TTC549 (cell line): ENCODE data around the gene ARHGDIA.

Source experiments
- FAIRE-seq: peaks from 2 replicates; lab custom pipeline; 2012; peaks lifted over from hg19 to GRCh38; lab: Jason Lieb, UNC

ARHGDIA gene

DNA sequence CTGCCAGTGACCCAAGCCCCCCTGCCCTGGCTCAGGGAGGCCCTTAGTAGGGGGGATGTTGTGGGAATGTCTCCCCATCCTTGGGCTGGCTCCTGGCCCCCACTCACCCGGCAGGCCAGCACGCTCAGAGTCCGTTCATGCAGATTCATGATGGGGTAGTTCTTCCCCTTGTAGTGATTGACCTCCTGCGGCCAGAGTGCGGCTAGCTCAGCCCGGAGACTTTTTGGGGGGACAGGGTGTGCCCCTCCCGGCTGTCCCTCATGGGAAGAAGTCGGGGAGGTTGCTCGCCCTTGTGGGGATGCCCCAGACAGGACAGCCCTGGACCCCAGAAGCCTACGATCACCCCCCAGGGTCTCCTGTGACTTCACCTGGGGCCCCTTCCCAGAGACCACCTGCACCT, 34.9 kb upstream of the ARHGDIA start:
- FAIRE-seq = no peak

DNA sequence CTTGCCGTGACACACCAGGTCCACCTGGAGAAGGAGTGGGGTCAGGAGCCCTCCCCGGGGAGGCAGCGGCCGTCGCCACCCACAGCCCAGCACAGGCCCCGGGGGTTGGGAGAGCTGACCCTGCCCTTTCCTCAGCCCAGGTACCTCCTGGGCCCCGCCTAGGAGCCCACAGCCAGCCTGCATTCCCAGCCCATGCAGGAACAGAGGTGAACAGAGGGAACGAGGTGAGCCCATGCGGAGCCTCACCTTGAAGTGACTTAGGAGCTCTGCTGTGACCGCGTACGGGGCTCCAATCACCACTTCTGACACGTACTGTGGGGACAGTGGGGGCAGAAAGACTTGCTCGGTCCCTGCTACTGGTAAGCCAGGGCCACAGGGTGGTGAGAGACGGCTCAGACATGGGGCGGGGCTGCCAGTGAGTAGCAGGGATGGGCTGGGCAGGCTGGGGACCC, 34.3 kb upstream of the ARHGDIA start:
- FAIRE-seq = no peak

DNA sequence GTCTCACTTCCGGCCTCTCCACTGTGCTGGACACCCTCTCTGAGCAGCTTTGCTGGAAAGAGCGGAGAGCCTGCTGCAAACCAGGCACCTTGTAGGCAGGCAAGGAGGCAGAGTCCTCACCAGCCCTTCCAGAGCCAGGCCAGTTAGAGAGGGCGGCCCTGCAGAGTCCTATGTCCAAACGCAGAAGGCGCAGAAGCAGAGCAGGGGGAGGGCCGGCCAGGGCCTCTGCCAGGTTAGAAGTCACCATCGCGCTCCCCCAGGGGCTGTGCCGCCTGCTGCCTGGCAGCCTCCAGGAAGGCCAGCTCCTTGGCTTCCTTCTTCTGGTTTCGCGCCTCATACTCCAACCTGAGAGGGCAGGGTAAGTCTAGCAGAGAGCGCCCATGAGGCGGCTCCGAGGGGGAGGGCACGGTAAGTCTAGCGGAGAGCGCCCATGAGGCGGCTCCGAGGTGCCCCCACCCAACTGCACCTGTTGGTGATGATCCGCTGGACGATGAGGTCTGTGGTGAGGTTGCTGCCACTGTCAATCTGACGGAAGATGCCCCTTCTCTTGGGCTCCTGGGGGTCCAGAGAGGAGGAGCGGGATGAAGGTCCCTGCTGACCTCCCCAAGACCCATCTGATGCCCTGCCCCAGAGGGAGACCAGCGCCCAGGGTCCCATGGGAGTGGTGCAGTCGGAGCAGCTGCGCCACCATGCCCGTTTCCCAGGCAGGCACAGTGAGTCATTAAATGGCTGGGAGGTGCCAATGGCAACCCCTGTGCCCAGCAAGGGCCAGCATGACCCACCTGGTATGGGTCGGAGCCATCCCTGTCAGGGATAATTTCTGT, 33.7 kb upstream of the ARHGDIA start:
- FAIRE-seq = no peak

DNA sequence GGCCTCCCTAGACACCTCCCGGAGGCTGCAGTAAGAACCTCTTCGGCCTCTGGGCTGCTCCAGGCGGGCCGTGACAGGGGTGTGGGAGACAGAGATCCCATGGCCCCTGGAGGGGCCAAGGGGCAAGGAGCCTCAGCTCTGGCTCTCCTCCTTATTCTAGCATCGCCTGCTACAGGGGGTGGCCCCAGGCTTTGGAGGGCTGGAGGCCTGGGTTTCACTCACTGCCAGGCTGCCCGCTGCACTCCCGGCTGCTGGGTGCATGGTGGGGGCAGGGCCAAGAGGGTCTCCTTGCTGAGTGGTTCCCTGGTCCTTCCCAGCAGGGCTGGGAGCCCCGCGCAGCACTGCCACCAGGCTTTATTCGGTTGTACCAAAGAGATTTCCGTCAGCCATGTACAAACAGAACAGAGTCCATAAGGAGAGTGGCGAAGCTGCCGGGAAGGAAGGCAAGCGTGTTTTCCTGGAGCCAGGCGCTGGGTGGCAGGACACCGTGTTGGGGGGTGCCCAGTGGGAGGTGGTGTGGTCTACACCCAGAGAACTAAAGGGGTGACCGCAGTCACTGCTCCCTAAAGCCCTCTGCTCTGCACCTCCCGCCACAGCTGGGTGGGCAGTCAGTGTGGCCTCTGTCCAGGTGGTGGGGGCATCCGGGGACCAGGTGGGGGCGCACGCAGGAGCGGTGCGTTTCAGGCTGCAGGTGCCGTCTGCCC, 32.9 kb upstream of the ARHGDIA start:
- FAIRE-seq = no peak

DNA sequence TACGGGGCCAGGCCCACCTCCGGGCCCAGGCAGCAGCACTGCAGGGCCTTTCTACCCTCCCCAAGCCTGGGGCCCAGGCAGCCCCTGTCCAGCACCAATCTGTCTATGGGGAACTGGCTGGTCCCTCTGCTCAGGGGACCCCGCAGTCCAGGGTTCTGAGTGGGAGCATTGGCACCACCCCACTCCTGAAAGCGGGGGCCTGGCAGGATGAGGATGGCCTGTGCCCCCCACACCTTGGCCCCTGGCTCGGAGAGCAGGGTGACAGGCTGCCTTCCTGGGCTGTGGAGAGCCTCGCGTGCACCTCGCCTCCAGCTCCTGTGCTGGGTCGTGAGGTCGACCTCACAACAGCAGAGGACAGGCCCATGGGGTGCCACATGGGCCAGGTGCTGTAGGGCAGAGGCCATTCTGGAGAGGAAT, 32.3 kb upstream of the ARHGDIA start:
- FAIRE-seq = no peak

DNA sequence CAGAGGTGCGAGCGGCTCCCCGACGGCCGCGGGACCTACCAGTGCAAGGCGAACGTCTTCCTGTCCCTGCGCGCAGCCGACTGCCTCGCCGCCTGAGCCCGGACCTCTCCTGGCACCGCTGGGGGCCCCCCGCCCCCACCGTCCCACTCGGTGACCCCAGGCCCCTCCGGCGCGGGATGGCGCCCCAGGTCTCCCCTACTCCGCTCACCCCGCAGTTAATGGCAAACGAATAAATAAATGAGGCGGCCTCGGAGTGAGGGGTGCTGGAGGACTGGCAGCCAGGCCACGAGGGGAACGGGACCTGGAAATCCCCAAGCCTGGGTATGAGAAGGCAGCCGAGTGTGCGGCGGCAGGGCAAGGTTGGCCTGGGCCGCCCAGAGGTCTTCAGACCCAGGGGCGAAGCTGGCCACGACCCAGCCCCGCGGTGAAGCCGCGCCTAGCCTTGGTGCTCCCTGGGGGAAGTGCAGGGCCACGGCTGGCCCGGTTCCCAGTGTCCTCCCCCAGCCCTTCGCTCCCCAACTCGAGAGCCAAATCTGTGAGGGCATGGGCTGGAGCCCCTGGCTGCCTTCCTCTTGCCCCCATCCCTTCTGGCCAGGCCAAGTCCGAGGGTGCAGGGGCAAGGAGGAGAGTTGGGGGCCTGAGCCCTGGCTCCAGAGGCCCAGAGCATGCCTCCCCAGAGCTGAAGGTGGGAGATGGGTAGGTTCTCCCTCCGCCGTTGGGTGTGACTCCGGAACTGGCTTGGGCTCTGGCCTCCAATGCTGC, 31.7 kb upstream of the ARHGDIA start:
- no peak for FAIRE-seq

DNA sequence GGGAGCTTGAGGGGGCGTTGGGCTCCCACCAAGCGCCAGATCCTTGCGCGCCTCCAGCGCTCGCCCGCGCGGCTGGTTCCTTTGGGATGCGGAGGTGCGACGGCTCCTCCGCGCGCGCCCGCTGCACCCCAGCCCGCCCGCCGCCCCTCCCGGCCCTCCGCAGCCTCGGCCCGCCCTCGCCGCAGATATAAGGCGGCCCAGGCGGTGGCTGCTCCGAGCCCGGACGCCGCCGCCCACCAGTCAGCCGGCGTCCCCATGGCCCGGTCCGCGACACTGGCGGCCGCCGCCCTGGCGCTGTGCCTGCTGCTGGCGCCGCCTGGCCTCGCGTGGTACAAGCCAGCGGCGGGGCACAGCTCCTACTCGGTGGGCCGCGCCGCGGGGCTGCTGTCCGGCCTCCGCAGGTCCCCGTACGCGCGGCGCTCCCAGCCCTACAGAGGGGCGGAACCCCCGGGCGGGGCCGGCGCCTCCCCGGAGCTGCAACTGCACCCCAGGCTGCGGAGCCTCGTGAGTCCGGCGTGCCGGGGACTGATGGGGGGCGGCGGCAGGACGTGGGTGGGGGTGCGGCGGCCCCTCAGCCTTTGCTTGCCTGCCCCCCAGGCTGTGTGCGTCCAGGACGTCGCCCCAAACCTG, 31.0 kb upstream of the ARHGDIA start, which contains the start of gene NPB:
Gene NPB, plus strand, starts transcription at position 216 of the 630 bp plus-strand sequence. Its CDS starts 40 bp downstream, at position 256.
- no peak for FAIRE-seq

DNA sequence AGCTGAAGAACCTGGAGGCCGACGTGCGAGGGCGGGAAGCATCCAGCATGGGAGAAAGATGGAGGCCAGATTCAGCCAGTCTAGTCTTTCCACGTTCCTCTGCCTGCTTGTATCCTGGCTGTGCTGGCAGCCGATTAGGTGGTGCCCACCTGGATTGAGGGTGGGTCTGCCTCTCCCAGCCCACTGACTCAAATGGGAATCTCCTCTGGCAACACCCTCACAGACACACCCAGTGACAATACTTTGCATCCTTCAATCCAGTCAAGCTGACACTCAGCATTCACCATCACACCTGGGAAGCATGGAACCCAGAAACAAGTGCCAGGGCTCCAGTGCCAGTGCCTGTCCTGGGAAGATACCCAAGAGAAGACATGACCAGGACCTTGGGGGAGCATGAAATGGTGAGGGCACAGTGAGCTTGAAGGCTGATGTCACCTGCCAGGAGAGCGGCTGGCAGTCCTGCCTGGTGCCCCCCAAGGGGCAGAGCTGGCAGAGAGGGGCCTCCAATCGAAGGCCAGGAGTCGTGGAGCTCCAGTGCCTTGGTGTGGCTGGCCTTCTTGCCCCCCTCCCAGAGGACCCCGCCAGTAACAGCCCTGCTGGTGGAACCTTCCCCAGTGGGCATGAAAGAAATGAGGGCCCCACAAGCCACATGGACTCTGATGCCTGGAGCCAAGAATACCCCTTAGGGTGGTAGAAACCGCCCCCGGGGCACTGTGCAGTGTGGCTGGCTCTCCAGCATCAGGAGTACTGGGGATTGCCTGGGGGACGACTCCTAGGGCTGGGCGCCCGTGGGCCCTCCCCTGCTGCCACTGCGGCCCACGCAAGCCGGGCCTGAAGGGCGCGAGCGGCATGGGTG, 30.3 kb upstream of the ARHGDIA start:
- FAIRE-seq = no peak

DNA sequence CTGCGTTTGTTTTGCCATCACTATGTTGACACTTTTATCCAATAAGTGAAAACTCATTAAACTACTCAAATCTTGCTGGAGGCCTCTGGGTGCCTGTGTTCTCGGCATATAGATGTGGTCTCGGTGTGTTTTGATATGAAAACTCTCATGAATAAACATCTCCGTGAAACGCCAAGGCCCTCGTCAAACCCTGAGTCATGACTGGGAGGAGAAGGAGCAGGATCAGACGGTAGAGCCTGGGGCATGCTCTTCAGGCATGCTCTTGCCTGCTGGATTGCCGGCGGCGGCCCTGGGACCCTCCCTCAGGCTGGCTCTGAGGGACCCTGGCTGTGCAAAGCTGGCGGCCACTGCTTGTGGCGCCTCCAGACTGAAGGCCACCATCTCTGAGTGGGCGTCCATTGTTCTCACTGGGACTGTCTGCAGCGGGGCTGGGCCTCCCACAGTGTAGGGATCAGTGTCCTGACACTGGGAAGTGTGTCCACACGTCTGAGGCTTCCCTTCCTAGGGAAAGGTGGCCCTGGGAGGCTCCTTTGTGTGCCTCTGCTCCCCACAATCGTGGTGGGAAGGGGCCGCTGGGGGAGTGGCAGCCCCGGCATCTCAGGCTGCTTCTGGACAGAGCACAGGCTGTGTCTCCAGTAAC, 29.2 kb upstream of the ARHGDIA start:
- FAIRE-seq = no peak

DNA sequence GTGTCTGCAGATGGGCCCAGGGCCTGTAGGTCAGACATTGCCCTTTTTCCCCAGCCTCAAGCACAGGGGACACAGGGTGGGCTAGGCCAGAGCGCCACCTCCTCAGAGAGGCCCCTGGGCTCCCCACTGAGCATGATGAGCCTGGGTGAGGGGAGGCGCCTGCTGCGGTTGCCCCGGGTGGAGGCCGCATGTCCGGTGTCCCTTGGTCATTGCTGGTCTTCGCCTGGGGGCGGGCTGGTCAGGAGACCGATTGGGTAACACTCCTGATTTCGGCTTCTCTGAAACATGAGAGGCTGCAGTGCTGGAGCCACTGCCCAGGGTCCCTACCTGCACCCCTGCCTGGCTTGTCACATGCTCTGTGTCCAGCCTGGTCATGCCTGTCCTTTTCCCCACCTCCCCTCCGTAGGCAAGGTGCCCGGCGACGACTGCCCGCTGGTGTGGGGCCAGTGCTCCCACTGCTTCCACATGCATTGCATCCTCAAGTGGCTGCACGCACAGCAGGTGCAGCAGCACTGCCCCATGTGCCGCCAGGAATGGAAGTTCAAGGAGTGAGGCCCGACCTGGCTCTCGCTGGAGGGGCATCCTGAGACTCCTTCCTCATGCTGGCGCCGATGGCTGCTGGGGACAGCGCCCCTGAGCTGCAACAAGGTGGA, 28.5 kb upstream of the ARHGDIA start:
- FAIRE-seq = no peak

DNA sequence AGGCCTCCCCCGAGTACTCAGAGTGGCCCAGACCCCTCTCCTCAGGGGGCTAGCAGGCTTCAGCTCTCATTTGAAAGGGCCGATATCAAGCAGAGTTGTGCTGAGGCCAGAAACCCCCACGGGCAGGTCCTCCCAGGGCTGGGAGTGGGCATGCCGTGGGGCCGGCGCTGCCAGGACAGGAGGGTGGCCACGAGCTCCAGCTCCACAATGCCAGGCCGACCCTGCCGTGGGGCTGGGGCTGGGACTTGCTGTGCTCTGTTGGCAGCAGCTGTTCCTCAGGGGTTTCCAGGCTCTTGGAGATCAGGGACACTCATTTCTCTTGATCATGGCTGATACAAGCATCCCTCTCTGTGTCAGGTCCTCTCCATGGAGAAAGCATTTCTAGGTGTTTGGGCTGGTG, 27.7 kb upstream of the ARHGDIA start:
- FAIRE-seq = no peak

DNA sequence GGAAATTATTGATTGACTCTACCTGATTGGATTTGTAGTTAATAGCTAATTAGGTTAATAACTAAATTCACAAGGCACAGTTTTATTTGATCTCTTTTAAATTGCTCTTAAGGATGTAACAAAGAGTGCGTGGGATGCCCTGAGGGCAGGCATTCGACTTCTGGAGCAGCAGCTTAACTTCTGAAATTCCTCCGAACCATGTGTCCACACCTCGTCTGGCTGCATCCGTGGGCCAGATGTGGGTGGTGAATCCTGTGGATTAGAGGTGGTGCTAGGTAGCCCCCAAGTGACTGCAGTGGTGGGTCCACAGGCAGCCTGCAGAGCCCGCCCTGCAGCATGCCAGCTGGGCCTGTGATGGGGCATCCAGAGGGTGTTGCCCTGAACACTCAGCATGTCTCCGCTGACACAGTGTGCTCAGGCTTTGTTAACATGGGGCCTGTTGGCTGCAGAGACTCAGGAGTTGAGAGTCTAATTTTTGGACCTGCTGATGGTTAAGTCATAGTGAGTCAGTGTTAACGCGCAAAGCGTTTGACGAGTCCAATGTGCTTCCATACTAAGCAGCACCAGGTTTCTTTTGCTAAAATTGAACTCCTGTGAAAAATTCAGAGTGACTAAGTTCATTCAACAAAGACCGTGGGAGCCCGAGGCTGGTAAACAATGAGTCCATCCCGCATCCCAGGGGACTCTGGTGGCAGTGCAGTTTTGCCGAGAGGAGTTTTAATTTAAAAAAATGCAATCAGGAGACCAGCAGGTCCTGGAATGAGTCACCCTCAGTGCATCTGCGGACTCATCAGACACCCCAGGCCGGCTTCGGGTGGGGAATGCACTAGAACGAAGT, 27.1 kb upstream of the ARHGDIA start:
- FAIRE-seq = no peak

DNA sequence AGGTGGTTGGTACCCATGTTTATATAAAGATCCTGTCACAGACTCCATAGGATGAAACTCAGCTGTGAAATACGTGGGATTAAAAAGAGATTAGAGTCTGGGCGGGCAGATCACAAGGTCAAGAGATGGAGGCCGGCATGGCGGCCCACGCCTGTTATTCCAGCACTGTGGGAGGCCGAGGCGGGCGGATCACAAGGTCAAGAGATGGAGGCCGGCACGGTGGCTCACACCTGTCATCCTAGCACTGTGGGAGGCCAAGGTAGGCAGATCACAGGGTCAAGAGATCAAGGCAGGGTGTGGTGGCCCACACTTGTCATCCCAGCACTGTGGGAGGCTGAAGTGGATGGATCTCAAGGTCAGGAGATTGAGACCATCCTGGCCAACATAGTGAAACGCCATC, 24.3 kb upstream of the ARHGDIA start:
- FAIRE-seq = no peak

DNA sequence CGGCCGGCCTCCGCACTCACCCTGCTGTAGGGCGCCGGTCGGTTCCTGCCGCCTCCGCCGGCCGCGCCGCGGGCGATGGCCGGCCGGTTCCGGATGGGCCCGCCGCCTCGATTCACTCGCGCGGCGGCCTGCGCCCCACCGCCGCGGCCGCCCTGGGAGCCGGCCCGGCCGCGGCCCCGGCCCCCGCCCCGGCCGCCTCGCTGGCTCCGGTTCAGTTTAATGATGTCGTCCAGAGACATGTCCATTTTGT, 20.1 kb upstream of the ARHGDIA start:
- FAIRE-seq = no peak

DNA sequence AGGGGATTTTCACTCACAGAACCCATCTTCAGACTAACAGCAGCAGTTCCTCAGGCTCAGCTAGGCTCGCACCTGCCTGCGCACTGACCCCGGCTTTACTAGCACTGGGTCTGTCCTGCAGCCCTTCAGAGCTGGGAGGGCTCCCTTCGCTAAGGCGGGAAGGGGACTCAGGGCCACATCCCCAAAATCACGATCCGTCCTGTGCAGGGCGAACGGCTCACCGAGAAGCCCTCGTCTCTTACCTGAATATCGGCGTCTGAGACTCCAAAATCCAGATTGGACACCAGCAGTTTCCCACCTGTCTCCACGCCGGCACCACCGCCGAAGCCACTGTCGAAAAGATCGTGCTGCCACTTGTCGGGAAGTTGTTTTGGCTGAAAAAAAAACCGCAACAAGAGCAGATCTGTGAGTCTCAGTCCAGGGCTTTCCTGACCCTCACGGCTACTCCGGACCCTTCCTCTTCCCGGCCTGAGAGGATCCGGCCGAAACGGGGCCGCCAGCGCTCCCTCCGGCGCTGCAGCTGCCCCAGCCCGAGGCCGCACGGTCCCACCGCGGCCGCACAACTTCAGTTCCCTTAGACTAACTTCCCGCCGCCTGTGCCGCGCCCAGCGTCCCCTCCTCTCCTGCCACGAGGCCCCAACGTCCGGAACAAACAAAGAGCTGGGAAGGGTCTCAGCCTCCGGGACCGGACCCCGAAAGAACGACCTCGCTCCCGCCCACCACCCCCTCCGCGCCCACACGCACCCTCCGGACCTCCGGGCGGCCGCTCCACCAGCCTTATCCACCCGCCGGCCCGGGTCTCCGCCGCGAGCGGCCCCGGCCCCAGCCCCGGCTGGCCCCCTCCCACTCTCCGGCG, 19.5 kb upstream of the ARHGDIA start:
- FAIRE-seq = no peak

DNA sequence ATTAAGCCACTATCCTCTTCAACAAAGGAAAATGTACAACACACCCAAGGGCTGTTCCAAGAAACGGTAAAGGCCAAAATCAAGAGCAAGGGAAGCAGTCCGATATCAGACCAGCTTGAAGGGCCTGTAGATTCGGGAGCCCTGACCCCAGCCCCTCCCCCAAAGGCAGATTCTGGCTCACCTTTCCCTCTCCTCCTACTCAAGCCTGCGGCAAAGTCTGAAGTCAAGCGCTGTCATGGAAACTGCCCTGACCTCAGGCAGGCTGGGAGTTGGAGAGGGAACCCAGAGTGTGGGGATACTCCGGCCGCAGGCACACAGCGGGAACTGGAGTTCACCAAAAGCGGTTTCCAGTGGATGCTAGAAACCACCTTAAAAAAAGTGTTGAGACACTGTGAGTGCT, 18.5 kb upstream of the ARHGDIA start:
- FAIRE-seq = no peak

DNA sequence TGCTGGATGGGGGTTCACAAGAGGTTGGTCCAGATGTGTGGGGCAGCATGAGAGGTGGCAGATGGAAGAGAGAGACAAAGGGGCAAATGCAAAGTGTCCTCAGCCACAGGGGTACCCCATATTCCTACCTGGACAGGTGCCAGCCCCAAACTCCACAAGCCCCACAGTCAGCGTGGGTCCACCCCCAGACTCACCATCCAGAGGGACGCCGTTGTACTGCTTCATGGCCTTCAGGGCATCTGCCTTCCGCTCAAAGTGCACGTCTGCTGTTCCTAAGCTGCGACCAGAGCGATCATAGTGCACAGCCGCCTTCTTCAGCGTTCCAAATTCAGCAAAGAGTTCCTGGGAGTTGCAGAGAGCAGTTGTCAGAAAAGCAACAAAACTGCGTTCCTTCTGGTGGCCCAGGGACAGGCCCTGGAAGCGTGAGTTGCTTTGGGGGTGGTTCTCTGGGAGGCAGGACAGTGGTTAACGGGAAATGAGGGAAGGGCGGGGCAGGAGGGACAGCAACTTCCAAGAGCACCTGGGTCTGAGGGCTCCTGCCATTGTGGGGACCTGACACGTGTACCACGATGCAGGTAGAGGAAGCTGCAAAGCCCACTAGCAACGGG, 18.0 kb upstream of the ARHGDIA start:
- no peak for FAIRE-seq
